Prostate gland (tissue), 2 donors: Measurements from ENCODE around the gene CNKSR3.

Source experiments
- CTCF ChIP-seq, 4 experiments: fragments of 200-600 bp in 2 of 4; fragments of 450-650 bp in 2 of 4; sonication (generic) in 2 of 4; IDR thresholded peaks; 1 replicate in 3 of 4; 2 replicates in 1 of 4; pipeline ENCODE4 v1.5.1; 2016 to 2019; ENCODE audit warnings: antibody characterized with exemption in 4 of 4, mild to moderate bottlenecking in 2 of 4, moderate library complexity in 2 of 4
- POLR2A ChIP-seq: fragments of 450-650 bp; IDR thresholded peaks from one replicate; pipeline ENCODE4 v1.6.1; 2016; ENCODE audit warnings: antibody characterized with exemption, mild to moderate bottlenecking
- POLR2AphosphoS5 ChIP-seq: sonication (generic); formaldehyde crosslinking; IDR thresholded peaks from one replicate; pipeline ENCODE4 v1.6.1; 2017; ENCODE audit warnings: antibody characterized with exemption

GRCh38 chr6:154469306-154469935, 41.1 kb downstream of the CNKSR3 start:
- no peak for TF ChIP-seq POLR2A
- no peak for TF ChIP-seq CTCF (IDR thresholded peaks at IDR 0.05)
- no peak for TF ChIP-seq POLR2AphosphoS5
